ENCODE results near the gene CIT. TPM values are rescaled to one million over a fixed set of nuclear protein-coding genes. Genes with fewer than 3 reads are reported as not detected.

Gene CIT
- total and polyA plus RNA-seq, 10 of the 15 experiments (the other 5 are each of a cell fraction or from before 2014, with no cell fraction given) = 1.0 to 38.2 (median 14.9) TPM

DNA sequence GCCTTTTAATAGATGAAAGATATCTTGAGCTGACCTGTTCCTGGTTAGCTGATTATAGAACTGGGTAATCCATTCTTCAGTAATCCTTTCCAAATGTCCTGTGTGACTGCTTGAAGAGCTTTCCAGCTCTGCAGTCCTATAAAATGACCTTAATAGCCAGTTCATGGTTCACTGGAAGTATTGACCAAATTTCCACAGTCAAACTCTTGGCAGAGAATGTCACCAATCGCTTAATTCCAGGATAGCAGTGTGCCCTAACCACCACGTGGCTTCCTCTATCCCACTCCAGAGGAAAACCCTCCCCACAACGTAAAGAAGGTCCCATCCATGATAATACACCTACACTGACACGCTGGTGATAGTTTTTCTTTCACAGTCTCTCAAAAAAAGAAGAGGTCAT is 191.7 kb downstream of the CIT start:
- intact Hi-C loops (cut with micrococcal nuclease; ENCODE audit: unreplicated experiment) (no loop called here), in situ Hi-C loops (cut with MboI) (no loop called here)
- WGBS (ENCODE audit: insufficient coverage, insufficient replicate concordance, low lambda C conversion rate, missing lambda C conversion rate) = 96% methylated on average over 4 of the region's 4 CpGs
- Histone ChIP-seq H3K4me1 (ENCODE audit: control insufficient read depth, insufficient read depth, low read length) (peaks cover 20% of the 10 kb centered on the region), H3K79me2 (ENCODE audit: control insufficient read depth, insufficient read depth, low read length) (no peaks in the 10 kb centered on the region), H3K4me2 (ENCODE audit: control insufficient read depth, insufficient read depth) (no peak overlapping the region), H3K27ac (ENCODE audit: control insufficient read depth, insufficient read depth) (no peak overlapping the region), H3K9ac (ENCODE audit: control insufficient read depth, insufficient read depth, low read length) (no peak overlapping the region), H4K20me1 (ENCODE audit: control insufficient read depth, insufficient read depth) (no peaks in the 10 kb centered on the region), H3K9me3 (replicated peaks; ENCODE audit: control insufficient read depth, insufficient read depth, low read length) (no peaks in the 10 kb centered on the region), H2AFZ (ENCODE audit: control insufficient read depth, low read depth, low read length) (no peak overlapping the region), H3K36me3 (ENCODE audit: control insufficient read depth in 2 of 2, insufficient read depth in 2 of 2, low read length in 1 of 2) (peaks cover 8 to 14% of the 10 kb centered on the region in 2 experiments; a peak in 3 of 4 replicates), H3K4me3 (no peak overlapping the region), H3K27me3 (replicated peaks in 1 of 2; ENCODE audit: control insufficient read depth in 2 of 2, insufficient read depth in 2 of 2, low read length in 1 of 2) (no peaks in the 10 kb centered on the region)
- BruUV-seq (replicated peaks) = no TSS peak
- FAIRE-seq (no peak), DNase-seq (ENCODE audit: low read depth, low spot score) (no peak), ATAC-seq (no peak)
- ChIA-PET RAD21 (ENCODE audit: unreplicated experiment) (no interaction called here), CTCF (interaction anchor here (0.5 to 8.6 kb wide), 4 partner anchors 10 to 554 kb away, joined by 3 to 91 read pairs (median 3); partner anchors contain the start of gene PRKAB1), POLR2A (no interaction called here), SMC1A (ENCODE audit: uncharacterized antibody, unreplicated experiment) (no interaction called here)
- TF ChIP-seq MEF2A (IDR thresholded peaks at IDR 0.05; ENCODE audit: insufficient read depth, low read depth, low read length) = no peak
- TF ChIP-seq, protein P1, sequence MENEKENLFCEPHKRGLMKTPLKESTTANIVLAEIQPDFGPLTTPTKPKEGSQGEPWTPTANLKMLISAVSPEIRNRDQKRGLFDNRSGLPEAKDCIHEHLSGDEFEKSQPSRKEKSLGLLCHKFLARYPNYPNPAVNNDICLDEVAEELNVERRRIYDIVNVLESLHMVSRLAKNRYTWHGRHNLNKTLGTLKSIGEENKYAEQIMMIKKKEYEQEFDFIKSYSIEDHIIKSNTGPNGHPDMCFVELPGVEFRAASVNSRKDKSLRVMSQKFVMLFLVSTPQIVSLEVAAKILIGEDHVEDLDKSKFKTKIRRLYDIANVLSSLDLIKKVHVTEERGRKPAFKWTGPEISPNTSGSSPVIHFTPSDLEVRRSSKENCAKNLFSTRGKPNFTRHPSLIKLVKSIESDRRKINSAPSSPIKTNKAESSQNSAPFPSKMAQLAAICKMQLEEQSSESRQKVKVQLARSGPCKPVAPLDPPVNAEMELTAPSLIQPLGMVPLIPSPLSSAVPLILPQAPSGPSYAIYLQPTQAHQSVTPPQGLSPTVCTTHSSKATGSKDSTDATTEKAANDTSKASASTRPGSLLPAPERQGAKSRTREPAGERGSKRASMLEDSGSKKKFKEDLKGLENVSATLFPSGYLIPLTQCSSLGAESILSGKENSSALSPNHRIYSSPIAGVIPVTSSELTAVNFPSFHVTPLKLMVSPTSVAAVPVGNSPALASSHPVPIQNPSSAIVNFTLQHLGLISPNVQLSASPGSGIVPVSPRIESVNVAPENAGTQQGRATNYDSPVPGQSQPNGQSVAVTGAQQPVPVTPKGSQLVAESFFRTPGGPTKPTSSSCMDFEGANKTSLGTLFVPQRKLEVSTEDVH (IDR thresholded peaks at IDR 0.05; ENCODE audit: low read depth, partially characterized antibody) = no peak
- TF ChIP-seq SREBF2 (IDR thresholded peaks at IDR 0.05; ENCODE audit: low read length) = no peak
- no peak for TF ChIP-seq CHD2 (IDR thresholded peaks at IDR 0.05; ENCODE audit: borderline replicate concordance, low read depth, low read length)
- TF ChIP-seq GABPA (IDR thresholded peaks at IDR 0.05; ENCODE audit: low read depth) = no peak
- no peak for TF ChIP-seq MYC (IDR thresholded peaks at IDR 0.05; ENCODE audit: insufficient read depth, insufficient read length, insufficient replicate concordance, low read length, severe bottlenecking)
- no peak for TF ChIP-seq SMAD5 (IDR thresholded peaks at IDR 0.05; ENCODE audit: low read depth)
- TF ChIP-seq, protein P2, sequence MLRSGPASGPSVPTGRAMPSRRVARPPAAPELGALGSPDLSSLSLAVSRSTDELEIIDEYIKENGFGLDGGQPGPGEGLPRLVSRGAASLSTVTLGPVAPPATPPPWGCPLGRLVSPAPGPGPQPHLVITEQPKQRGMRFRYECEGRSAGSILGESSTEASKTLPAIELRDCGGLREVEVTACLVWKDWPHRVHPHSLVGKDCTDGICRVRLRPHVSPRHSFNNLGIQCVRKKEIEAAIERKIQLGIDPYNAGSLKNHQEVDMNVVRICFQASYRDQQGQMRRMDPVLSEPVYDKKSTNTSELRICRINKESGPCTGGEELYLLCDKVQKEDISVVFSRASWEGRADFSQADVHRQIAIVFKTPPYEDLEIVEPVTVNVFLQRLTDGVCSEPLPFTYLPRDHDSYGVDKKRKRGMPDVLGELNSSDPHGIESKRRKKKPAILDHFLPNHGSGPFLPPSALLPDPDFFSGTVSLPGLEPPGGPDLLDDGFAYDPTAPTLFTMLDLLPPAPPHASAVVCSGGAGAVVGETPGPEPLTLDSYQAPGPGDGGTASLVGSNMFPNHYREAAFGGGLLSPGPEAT (IDR thresholded peaks at IDR 0.05; ENCODE audit: low read depth) = no peak
- TF ChIP-seq, protein P3, sequence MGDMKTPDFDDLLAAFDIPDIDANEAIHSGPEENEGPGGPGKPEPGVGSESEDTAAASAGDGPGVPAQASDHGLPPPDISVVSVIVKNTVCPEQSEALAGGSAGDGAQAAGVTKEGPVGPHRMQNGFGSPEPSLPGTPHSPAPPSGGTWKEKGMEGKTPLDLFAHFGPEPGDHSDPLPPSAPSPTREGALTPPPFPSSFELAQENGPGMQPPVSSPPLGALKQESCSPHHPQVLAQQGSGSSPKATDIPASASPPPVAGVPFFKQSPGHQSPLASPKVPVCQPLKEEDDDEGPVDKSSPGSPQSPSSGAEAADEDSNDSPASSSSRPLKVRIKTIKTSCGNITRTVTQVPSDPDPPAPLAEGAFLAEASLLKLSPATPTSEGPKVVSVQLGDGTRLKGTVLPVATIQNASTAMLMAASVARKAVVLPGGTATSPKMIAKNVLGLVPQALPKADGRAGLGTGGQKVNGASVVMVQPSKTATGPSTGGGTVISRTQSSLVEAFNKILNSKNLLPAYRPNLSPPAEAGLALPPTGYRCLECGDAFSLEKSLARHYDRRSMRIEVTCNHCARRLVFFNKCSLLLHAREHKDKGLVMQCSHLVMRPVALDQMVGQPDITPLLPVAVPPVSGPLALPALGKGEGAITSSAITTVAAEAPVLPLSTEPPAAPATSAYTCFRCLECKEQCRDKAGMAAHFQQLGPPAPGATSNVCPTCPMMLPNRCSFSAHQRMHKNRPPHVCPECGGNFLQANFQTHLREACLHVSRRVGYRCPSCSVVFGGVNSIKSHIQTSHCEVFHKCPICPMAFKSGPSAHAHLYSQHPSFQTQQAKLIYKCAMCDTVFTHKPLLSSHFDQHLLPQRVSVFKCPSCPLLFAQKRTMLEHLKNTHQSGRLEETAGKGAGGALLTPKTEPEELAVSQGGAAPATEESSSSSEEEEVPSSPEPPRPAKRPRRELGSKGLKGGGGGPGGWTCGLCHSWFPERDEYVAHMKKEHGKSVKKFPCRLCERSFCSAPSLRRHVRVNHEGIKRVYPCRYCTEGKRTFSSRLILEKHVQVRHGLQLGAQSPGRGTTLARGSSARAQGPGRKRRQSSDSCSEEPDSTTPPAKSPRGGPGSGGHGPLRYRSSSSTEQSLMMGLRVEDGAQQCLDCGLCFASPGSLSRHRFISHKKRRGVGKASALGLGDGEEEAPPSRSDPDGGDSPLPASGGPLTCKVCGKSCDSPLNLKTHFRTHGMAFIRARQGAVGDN (IDR thresholded peaks at IDR 0.05) = no peak
- no peak for TF ChIP-seq RAD21 (IDR thresholded peaks at IDR 0.05; ENCODE audit: insufficient read depth, low read depth, low read length)
